ENCODE data around the gene VOPP1.
A peak's percentile ranks its signal among the peaks of the same experiment; 100 is the strongest.

VOPP1 gene

DNA sequence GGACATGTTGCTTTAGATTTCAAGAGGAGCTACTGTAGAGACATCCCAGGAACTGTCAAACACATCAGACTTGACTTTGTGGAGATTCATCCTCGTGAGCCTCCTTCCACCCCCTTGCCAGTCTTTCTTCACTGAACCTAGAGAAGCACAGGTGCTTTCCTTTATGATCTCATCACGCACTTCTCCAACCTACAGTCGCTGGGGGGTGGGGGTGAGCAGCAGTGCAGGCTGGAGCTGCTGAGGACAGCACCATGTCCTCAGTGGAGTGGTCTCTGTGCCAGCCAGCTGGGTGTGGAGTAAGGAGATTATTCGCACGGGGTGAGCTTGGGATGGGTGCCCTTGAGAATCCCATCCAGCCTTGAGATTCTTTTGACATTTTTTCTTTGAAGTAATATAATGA is 88.1 kb downstream of the VOPP1 start:
- DNase-seq (ENCODE audit: low spot score), result peak; percentile 45
- TF ChIP-seq, protein P1, sequence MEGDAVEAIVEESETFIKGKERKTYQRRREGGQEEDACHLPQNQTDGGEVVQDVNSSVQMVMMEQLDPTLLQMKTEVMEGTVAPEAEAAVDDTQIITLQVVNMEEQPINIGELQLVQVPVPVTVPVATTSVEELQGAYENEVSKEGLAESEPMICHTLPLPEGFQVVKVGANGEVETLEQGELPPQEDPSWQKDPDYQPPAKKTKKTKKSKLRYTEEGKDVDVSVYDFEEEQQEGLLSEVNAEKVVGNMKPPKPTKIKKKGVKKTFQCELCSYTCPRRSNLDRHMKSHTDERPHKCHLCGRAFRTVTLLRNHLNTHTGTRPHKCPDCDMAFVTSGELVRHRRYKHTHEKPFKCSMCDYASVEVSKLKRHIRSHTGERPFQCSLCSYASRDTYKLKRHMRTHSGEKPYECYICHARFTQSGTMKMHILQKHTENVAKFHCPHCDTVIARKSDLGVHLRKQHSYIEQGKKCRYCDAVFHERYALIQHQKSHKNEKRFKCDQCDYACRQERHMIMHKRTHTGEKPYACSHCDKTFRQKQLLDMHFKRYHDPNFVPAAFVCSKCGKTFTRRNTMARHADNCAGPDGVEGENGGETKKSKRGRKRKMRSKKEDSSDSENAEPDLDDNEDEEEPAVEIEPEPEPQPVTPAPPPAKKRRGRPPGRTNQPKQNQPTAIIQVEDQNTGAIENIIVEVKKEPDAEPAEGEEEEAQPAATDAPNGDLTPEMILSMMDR (IDR thresholded peaks at IDR 0.05; ENCODE audit: extremely low read depth, insufficient read depth, missing control alignments), result no peak
- in situ Hi-C loops (cut with MboI; ENCODE audit: low pct_unique_long_range_greater_than_20kb, low sequenced_read_pairs, unreplicated experiment), result no loop called here

DNA sequence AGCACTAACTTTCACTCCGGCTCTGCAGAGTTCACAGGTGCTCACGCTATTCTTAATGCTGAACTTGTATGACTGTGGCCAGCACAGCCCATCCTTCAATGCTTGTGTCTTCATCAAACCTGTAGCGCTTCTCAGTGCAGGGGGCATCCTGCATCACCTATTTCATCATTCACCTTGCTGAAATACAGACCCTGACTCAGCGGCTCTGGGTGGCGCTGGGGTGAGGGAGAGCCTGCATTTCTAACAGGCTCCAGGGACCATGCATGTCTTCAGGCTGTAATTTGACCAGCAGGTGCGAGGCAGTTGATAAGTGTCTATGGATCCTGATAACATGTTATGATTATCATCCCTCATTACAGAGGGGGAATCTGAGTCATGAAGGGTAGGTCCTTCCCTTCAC is 89.3 kb downstream of the VOPP1 start:
- no peak for DNase-seq (ENCODE audit: low spot score)
- in situ Hi-C loops (cut with MboI; ENCODE audit: low pct_unique_long_range_greater_than_20kb, low sequenced_read_pairs, unreplicated experiment), result no loop called here

DNA sequence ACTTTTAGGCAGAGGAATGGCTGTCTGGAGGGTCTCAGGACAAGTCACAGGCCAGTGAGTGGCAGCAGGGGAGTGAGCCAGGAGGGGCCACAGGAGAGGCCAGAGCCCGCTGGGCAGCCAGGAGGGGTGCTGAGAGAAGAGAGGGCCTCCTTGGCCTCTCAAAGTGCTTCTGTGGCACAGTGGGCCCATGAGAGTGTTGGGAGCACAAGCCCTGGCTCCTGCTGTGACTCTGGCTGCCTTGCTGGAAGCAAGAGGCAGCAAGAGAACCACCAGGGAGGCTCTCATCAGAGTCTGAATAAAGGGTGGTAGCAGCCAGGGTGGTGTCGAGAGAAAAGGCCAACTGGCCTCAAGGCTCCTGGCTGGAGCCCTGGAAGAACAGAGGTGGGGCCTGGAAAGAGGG is 91.1 kb downstream of the VOPP1 start:
- TF ChIP-seq, protein P1 (IDR thresholded peaks at IDR 0.05; ENCODE audit: extremely low read depth, insufficient read depth, missing control alignments), result no peak
- DNase-seq (ENCODE audit: low spot score), result no peak
- in situ Hi-C loops (cut with MboI; ENCODE audit: low pct_unique_long_range_greater_than_20kb, low sequenced_read_pairs, unreplicated experiment), result no loop called here

More for the DNA sequence above, 89.3 kb downstream of the VOPP1 start:
- TF ChIP-seq, protein P1 (IDR thresholded peaks at IDR 0.05; ENCODE audit: extremely low read depth, insufficient read depth, missing control alignments), result no peak

DNA sequence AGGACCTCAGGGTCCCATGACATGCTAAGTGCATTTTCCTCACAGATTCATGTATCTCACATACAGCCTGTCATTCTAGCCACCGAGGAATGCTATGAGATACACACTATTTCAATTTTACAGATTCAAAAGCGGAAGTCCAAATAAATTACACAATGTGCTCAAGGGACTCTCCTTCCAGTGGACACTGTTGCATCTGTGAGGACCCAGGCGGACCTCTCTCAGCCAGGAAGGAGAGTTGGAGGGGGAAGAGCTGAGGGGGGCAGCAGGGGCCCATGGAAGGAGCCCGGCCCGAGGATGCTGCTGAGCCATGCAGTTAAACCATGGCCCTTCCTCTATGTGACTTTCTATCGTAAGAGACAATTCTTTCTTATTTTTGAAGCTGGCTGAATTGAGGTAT is 93.6 kb downstream of the VOPP1 start:
- TF ChIP-seq, protein P1 (IDR thresholded peaks at IDR 0.05; ENCODE audit: extremely low read depth, insufficient read depth, missing control alignments), result no peak

DNA sequence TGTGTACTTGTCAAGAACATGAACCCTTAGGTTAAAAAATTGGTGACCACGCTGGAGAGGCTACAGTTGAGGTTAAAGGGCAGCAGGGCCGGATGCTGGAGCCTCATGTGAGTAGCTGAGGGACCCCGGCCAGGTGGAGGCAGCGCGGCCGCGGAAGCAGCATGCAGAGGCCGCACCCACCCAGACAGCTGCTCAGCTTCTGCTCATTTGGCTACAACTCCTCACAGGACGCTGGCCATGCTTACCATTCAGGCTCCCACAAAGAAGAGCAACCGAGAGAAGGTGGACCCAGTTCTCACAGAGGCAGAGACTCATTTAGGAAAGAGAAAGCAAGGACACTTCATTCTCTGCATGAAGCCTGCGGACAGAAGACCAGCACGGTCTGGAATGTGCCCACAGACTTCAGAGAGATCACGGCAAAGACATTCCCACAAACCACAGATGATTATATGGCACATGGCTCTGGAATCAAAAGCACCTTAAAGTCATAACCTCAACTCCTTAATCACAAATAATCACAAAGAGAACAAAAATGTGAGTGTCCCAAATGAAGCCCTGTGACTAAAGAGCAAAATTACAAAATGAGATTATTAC is 94.4 kb downstream of the VOPP1 start:
- in situ Hi-C loops (cut with MboI; ENCODE audit: low pct_unique_long_range_greater_than_20kb, low sequenced_read_pairs, unreplicated experiment), result no loop called here
- no peak for DNase-seq (ENCODE audit: low spot score)
- TF ChIP-seq, protein P1 (IDR thresholded peaks at IDR 0.05; ENCODE audit: extremely low read depth, insufficient read depth, missing control alignments), result no peak

More for the DNA sequence above, 93.6 kb downstream of the VOPP1 start:
- in situ Hi-C loops (cut with MboI; ENCODE audit: low pct_unique_long_range_greater_than_20kb, low sequenced_read_pairs, unreplicated experiment), result no loop called here
- DNase-seq (ENCODE audit: low spot score), result no peak

DNA sequence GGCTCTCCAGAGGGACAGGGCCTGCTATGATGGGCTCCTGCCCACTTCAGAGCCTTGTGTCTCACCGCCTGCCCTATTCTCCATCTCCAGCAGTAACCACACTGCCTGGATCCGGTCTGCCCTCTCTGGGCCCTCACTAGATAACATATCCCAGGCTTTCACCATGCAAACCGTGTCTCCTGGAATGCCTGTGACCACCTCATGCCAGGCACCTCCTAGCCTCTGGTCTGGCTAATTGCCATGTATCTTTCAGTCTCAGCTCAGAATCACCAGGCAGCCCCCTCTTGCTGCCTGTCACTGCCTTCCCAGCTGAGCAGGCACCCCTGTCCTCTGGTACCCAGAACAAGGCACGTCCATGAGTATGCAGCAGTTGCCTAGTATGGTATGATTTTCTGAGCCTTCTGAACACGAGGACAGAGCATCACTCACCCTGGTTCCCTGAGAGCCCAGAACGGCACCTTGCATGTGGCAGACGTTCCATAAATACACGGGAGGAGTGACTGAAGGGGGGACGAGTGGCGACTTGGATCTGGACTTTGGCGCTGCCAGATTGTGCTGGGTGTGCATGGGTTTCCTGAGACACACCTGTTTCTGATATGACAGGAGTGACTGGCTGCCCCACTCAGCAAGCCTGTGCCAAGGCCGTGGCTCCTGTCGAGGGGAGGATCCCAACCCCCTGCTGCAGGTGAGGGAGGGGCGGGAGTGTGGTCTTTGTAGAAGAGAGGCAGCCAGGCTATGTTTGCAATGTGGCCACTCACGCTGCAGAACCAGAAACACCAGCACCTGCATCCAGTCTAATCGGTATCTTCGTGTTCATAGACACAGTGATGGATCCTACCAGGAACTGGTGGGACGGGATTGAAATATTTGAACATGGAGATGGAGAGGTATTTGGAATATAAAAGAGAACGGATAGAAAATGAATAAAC is 95.2 kb downstream of the VOPP1 start:
- TF ChIP-seq, protein P1 (IDR thresholded peaks at IDR 0.05; ENCODE audit: extremely low read depth, insufficient read depth, missing control alignments), result no peak
- in situ Hi-C loops (cut with MboI; ENCODE audit: low pct_unique_long_range_greater_than_20kb, low sequenced_read_pairs, unreplicated experiment), result no loop called here
- no peak for DNase-seq (ENCODE audit: low spot score)
